Stimulated activated CD4-positive, alpha-beta T cell treated with anti-CD3 and anti-CD28 coated beads, Interleukin-15, amount 100 ng/mL, for 48 hours (primary cell): ENCODE results near the gene ANK3.

Experiments used
- DNase-seq, 2 donors: peaks; one replicate each; pipeline ENCODE4 v3.0.0-alpha.2; 2020; ENCODE audit warnings: low read depth in 2 of 2

ANK3 gene

GRCh38 chr10:60280475-60280874, 109.2 kb downstream of the ANK3 start:
- DNase-seq, result no peak

- no peak for DNase-seq
Observed at GRCh38 chr10:60277656-60278055, 112.0 kb downstream of the ANK3 start.

- DNase-seq, result no peak
Observed at GRCh38 chr10:60276232-60276631, 113.4 kb downstream of the ANK3 start.

- no peak for DNase-seq
Observed at GRCh38 chr10:60271319-60272040, 118.2 kb downstream of the ANK3 start.

GRCh38 chr10:60270426-60270825, 119.2 kb downstream of the ANK3 start:
- no peak for DNase-seq

- no peak for DNase-seq
Observed at GRCh38 chr10:60267802-60268201, 121.9 kb downstream of the ANK3 start.

- no peak for DNase-seq
Observed at GRCh38 chr10:60266513-60266912, 123.2 kb downstream of the ANK3 start.

- DNase-seq, result no peak
Observed at GRCh38 chr10:60262647-60263126, 127.0 kb downstream of the ANK3 start.

GRCh38 chr10:60260321-60260720, 129.4 kb downstream of the ANK3 start:
- DNase-seq, result no peak

GRCh38 chr10:60258429-60258797, 131.3 kb downstream of the ANK3 start:
- DNase-seq, result no peak

GRCh38 chr10:60257767-60258428, 131.8 kb downstream of the ANK3 start:
- DNase-seq, result no peak

GRCh38 chr10:60254776-60255175, 134.9 kb downstream of the ANK3 start:
- DNase-seq, result no peak

- DNase-seq, result no peak
Observed at GRCh38 chr10:60253484-60253883, 136.2 kb downstream of the ANK3 start.

- DNase-seq, result no peak
Observed at GRCh38 chr10:60252688-60253087, 137.0 kb downstream of the ANK3 start.

GRCh38 chr10:60246382-60246781, 143.3 kb downstream of the ANK3 start:
- DNase-seq, result no peak

- DNase-seq, result no peak
Observed at GRCh38 chr10:60239228-60239627, 150.4 kb downstream of the ANK3 start.

- no peak for DNase-seq
Observed at GRCh38 chr10:60238759-60239100, 150.9 kb downstream of the ANK3 start.

- DNase-seq, result no peak
Observed at GRCh38 chr10:60237977-60238758, 151.5 kb downstream of the ANK3 start.

GRCh38 chr10:60236869-60237524, 152.7 kb downstream of the ANK3 start:
- DNase-seq, result no peak

GRCh38 chr10:60235001-60235400, 154.7 kb downstream of the ANK3 start:
- no peak for DNase-seq

GRCh38 chr10:60234551-60234950, 155.1 kb downstream of the ANK3 start:
- no peak for DNase-seq

GRCh38 chr10:60230892-60231291, 158.8 kb downstream of the ANK3 start:
- no peak for DNase-seq
